Right cardiac atrium (tissue), 5 donors: ENCODE results near the gene OPRD1. TPM values are rescaled to one million over a fixed set of nuclear protein-coding genes. Genes with fewer than 3 reads are reported as not detected.
"Not testable (repeated sequence)": the region's sequence is repeated elsewhere in the genome, so short reads cannot be mapped to it uniquely, and the experiment has no call there.

ENCODE experiments used
- ATAC-seq, 2 donors: fragments of 200-7000 bp; cut with Tn5 transposase; one replicate each; pipeline versions ENCODE4 v1.8.0 to v1.9.1; 2020; ENCODE audit warnings: moderate library complexity in 2 of 2, mild to moderate bottlenecking in 1 of 2
- DNase-seq, 3 donors: peaks; one replicate each; pipeline ENCODE4 v3.0.0-alpha.2; 2020
- H3K27ac ChIP-seq: one replicate; pipeline ENCODE4 v1.5.1; 2013; ENCODE audit warnings: mild to moderate bottlenecking, low read length, control low read depth, moderate library complexity
- H3K27me3 ChIP-seq: one replicate; pipeline ENCODE4 v1.6.1; 2013; ENCODE audit not compliant: control insufficient read depth, insufficient read depth
- H3K4me1 ChIP-seq: one replicate; pipeline ENCODE4 v1.6.1; 2013; ENCODE audit warnings: low read length; ENCODE audit not compliant: control insufficient read depth, insufficient read depth
- H3K4me3 ChIP-seq: one replicate; pipeline ENCODE4 v1.5.1; 2013; ENCODE audit warnings: low read length, control low read depth
- H3K9me3 ChIP-seq: one replicate; pipeline ENCODE4 v1.6.1; 2013; ENCODE audit warnings: low read length; ENCODE audit not compliant: control insufficient read depth
- WGBS: extraction: QIAGEN DNeasy Blood & Tissue Kit; methylation state at CpG from one replicate; pipeline ENCODE4 v1.1.7; 2013; 5-methylcytosine and 5-hydroxymethylcytosine counted together
- intact Hi-C, 4 donors: fragments of 100-400 bp; cut with DNase I; formaldehyde crosslinking; loops; one replicate each; pipeline versions ENCODE4 v1.11.0 to v1.14.0; 2022 to 2023
- long read RNA-seq, 4 donors: library from polyadenylated mRNA; unstranded; transcript quantifications; one replicate each; pipeline ENCODE4 v2.0.0, GENCODE V29; 2020 to 2021
- polyA plus RNA-seq: library from polyadenylated mRNA; stranded (reverse); fragments of 200-250 nt; gene quantifications from one replicate; pipeline ENCODE4 v1.2.3, GENCODE V29; 2013
- total RNA-seq, 4 donors: library from RNA; stranded (reverse); fragmentation: NEBNext Ultra II Directional; extraction: Animal tissue kit (Norgen Biotek cat#: 25700); gene quantifications; one replicate each; pipeline ENCODE4 v1.2.1, GENCODE V29; 2021
- donor health status: healthy with polysubstance abuse.
- donor health status: DM: no; HTN: yes; CAD: no.
- donor health status: DM: no; HTN: no; CAD: no.
- donor health status: DM: no; HTN: yes; CAD: no; lungs with severe emphysema.
- donor health status: DM: yes; HTN: yes; CAD: no.

The OPRD1 gene
- total RNA-seq (not detected), polyA plus RNA-seq (under 0.01 TPM)
- long read RNA-seq, donor 1: 0 reads
- long read RNA-seq, donor 2: 0 reads
- long read RNA-seq, donor 3: 0 reads
- long read RNA-seq, donor 4: 0 reads

DNA sequence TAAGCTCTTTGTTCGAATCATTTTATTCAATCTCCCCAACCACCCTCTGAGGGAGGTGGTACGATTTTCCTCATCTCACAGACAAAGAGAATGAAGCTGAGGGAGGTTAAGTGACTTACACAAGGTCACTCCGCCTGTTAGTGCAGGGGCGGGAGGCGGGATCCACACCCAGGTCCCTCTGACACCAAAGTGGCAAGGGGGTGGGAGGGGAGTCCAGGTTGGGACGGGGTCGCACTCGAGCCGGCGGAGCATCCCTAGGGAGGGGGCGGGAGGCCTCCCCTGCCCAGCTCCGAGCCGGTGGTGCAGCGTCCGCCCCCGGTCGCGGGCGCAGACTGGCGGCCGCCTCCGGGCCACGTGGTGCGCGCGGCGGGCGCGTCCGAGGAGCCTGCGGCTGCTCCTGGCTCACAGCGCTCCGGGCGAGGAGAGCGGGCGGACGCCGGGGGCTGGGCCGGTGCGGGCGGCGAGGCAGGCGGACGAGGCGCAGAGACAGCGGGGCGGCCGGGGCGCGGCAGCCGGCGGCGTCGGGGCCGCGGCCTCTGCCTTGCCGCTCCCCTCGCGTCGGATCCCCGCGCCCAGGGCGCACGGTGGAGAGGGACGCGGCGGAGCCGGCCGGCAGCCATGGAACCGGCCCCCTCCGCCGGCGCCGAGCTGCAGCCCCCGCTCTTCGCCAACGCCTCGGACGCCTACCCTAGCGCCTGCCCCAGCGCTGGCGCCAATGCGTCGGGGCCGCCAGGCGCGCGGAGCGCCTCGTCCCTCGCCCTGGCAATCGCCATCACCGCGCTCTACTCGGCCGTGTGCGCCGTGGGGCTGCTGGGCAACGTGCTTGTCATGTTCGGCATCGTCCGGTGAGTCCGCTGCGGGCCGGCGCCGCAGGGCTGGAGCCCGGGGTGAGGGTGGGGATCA lies at the start of gene OPRD1:
TSS of gene OPRD1 (plus strand) at position 405 of the 903 bp plus-strand sequence. CDS start at position 619, 214 bp downstream.
- no peak within 1 kb of the TSS for H3K4me3 ChIP-seq
- H3K4me1 ChIP-seq: no peaks in the 10 kb centered on the region
- ATAC-seq (no peak), DNase-seq (no peak)
- peaks cover 4% of the 10 kb centered on the region for H3K27me3 ChIP-seq
- intact Hi-C loops: no loop called here
- H3K27ac ChIP-seq: no peak within 1 kb of the TSS
- no peaks in the 10 kb centered on the region for H3K9me3 ChIP-seq
- 3% methylated on average over 108 of the region's 108 CpGs for WGBS

- H3K27me3 ChIP-seq: no peaks in the 10 kb centered on the region
- H3K4me1 ChIP-seq: no peaks in the 10 kb centered on the region
Observed at GRCh38 chr1:28766532-28767183, 45.3 kb upstream of the OPRD1 start.

GRCh38 chr1:28770601-28771165 lies 41.3 kb upstream of the OPRD1 start:
- H3K27me3 ChIP-seq: no peaks in the 10 kb centered on the region
- ATAC-seq: no peak
- H3K4me1 ChIP-seq: no peaks in the 10 kb centered on the region
- H3K9me3 ChIP-seq: no peaks in the 10 kb centered on the region
- DNase-seq: no peak
- no peak overlapping the region for H3K4me3 ChIP-seq
- 93% methylated on average over 3 of the region's 3 CpGs for WGBS
- H3K27ac ChIP-seq: no peak overlapping the region
- intact Hi-C loops: no loop called here

More at GRCh38 chr1:28766532-28767183, 45.3 kb upstream of the OPRD1 start:
- ATAC-seq (no peak), DNase-seq (no peak)
- intact Hi-C loops: no loop called here
- H3K9me3 ChIP-seq: no peaks in the 10 kb centered on the region
- WGBS: 94% methylated on average over 2 of the region's 2 CpGs
- no peak overlapping the region for H3K27ac ChIP-seq
- H3K4me3 ChIP-seq: no peak overlapping the region

- WGBS: 95% methylated on average over 10 of the region's 10 CpGs
- ATAC-seq, H3K9me3 ChIP-seq, H3K4me1 ChIP-seq, H3K4me3 ChIP-seq, intact Hi-C loops, H3K27me3 ChIP-seq, DNase-seq, H3K27ac ChIP-seq: not testable (repeated sequence)
Observed at GRCh38 chr1:28771921-28772320, 40.0 kb upstream of the OPRD1 start.

GRCh38 chr1:28773105-28773504 lies 38.9 kb upstream of the OPRD1 start:
- H3K27ac ChIP-seq: no peak overlapping the region
- 85% methylated on average over 3 of the region's 3 CpGs for WGBS
- no peak overlapping the region for H3K4me3 ChIP-seq
- intact Hi-C loops: no loop called here
- H3K9me3 ChIP-seq: no peaks in the 10 kb centered on the region
- DNase-seq: no peak
- no peaks in the 10 kb centered on the region for H3K4me1 ChIP-seq
- no peak for ATAC-seq
- H3K27me3 ChIP-seq: no peaks in the 10 kb centered on the region

GRCh38 chr1:28775121-28775942 lies 36.6 kb upstream of the OPRD1 start:
- intact Hi-C loops: no loop called here
- Histone ChIP-seq H3K9me3 (no peaks in the 10 kb centered on the region), H3K4me1 (no peaks in the 10 kb centered on the region), H3K27me3 (no peaks in the 10 kb centered on the region), H3K4me3 (peak overlapping the region; percentile 58), H3K27ac (no peak overlapping the region)
- 15% methylated on average over 39 of the region's 39 CpGs for WGBS
- peak; percentile 87 to 94 (median 94) for DNase-seq
- ATAC-seq: peak; percentile 97 to 98

GRCh38 chr1:28776341-28776740 lies 35.6 kb upstream of the OPRD1 start:
- Histone ChIP-seq H3K9me3 (no peaks in the 10 kb centered on the region), H3K4me3 (no peak overlapping the region), H3K4me1 (no peaks in the 10 kb centered on the region), H3K27me3 (no peaks in the 10 kb centered on the region), H3K27ac (no peak overlapping the region)
- DNase-seq (no peak), ATAC-seq (no peak)
- WGBS: 96% methylated on average over 17 of the region's 17 CpGs
- intact Hi-C loops: no loop called here

DNA sequence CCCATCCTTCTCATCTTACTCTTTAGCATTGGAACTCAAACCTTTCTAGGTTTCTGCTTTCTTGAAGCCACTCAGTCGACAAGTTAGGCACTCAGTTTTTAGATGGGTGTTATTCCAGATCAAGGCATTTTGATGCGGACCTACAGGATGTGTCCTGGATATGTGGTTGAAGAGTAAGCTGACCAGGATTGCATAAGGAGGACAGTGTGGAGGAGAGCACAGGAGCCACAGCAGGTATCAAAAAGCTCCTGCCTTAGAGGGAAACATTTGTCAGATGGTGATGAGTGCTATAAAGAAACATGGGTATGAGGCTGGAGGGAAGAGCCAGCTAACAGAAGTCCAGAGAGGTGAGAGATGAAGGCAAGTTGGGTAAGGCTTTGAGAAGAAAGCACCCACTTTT lies 33.9 kb upstream of the OPRD1 start:
- Histone ChIP-seq H3K27me3 (no peaks in the 10 kb centered on the region), H3K9me3 (no peaks in the 10 kb centered on the region), H3K4me1 (no peaks in the 10 kb centered on the region), H3K27ac (no peak overlapping the region), H3K4me3 (no peak overlapping the region)
- no peak for ATAC-seq
- intact Hi-C loops: no loop called here
- DNase-seq: no peak
- 86% methylated on average over 2 of the region's 2 CpGs for whole genome bisulfite sequencing

GRCh38 chr1:28779751-28780408 lies 32.1 kb upstream of the OPRD1 start:
- intact Hi-C loops: loop anchor here in 3 of 4 donors (5.0 to 10.0 kb wide), 4 partner anchors 252 to 425 kb away; no protein-coding TSS in a partner anchor
- no peak overlapping the region for H3K27ac ChIP-seq
- 82% methylated on average over 6 of the region's 6 CpGs for WGBS

DNA sequence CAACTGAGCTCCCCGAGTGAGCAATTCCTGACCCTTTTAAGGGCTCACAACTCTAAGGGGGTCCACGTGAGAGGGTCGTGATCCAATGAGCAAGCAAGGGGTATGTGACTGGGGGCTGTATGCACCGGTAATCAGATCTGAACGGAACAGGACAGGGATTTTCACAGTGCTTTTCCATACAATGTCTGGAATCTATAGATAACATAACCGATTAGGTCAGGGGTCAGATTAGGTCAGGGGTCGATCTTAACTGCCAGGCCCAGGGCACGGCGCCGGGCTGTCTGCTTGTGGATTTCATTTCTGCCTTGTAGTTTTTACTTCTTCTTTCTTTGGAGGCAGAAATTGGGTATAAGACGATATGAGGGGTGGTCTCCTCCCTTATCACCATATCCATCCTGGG lies 30.7 kb upstream of the OPRD1 start:
- no peak for DNase-seq
- intact Hi-C loops: loop anchor here in 3 of 4 donors (5.0 to 10.0 kb wide), 4 partner anchors 251 to 423 kb away; no protein-coding TSS in a partner anchor
- Histone ChIP-seq H3K27ac (no peak overlapping the region), H3K9me3 (no peaks in the 10 kb centered on the region), H3K27me3 (no peaks in the 10 kb centered on the region), H3K4me3 (no peak overlapping the region), H3K4me1 (no peaks in the 10 kb centered on the region)
- WGBS: 67% methylated on average over 11 of the region's 11 CpGs
- ATAC-seq: no peak

More at GRCh38 chr1:28779751-28780408, 32.1 kb upstream of the OPRD1 start:
- no peaks in the 10 kb centered on the region for H3K27me3 ChIP-seq
- no peaks in the 10 kb centered on the region for H3K9me3 ChIP-seq
- H3K4me1 ChIP-seq: no peaks in the 10 kb centered on the region
- DNase-seq (no peak), ATAC-seq (no peak)
- no peak overlapping the region for H3K4me3 ChIP-seq
